SJSA1 (cell line): ENCODE data around the gene KIF26A. TPM values are rescaled to one million over a fixed set of nuclear protein-coding genes. Genes with fewer than 3 reads are reported as not detected.

Source experiments
- DNase-seq, 2 experiments: peaks; one replicate each; pipeline ENCODE4 v3.0.0-alpha.2; 2015 to 2020; ENCODE audit warnings: low spot score in 2 of 2, low read depth in 1 of 2
- H3K27ac ChIP-seq: fragments of 250-450 bp; sonication (Bioruptor Pico); 2 replicates; pipeline ENCODE4 v1.5.1; 2020; ENCODE audit warnings: mild to moderate bottlenecking, moderate library complexity
- H3K27me3 ChIP-seq: fragments of 250-450 bp; sonication (Bioruptor Pico); replicated peaks from 2 replicates; pipeline ENCODE4 v1.5.1; 2020; ENCODE audit warnings: mild to moderate bottlenecking, moderate library complexity
- H3K36me3 ChIP-seq: fragments of 250-450 bp; sonication (Bioruptor Pico); 2 replicates; pipeline ENCODE4 v1.5.1; 2020; ENCODE audit warnings: mild to moderate bottlenecking
- H3K4me1 ChIP-seq: fragments of 250-450 bp; sonication (Bioruptor Pico); replicated peaks from 2 replicates; pipeline ENCODE4 v1.6.1; 2021; ENCODE audit warnings: mild to moderate bottlenecking
- H3K4me3 ChIP-seq: fragments of 250-450 bp; sonication (Bioruptor Pico); 2 replicates; pipeline ENCODE4 v1.5.1; 2020; ENCODE audit warnings: mild to moderate bottlenecking
- H3K9me3 ChIP-seq: fragments of 250-450 bp; sonication (Bioruptor Pico); replicated peaks from 2 replicates; pipeline ENCODE4 v1.5.1; 2020; ENCODE audit warnings: mild to moderate bottlenecking
- total RNA-seq: library from RNA; depleted of rRNA; stranded (reverse); fragments of >200 nt; shearing (Covaris generic); gene quantifications from 2 replicates; pipeline ENCODE4 v1.2.3, GENCODE V29; 2014; rRNA removed

KIF26A gene
- total RNA-seq = 0.05 TPM in 1 of 2 replicates, not detected in the other

GRCh38 chr14:104138098-104138717 is at the start of gene KIF26A:
Gene KIF26A, plus strand, starts transcription at chr14:104138587. Its CDS starts 136 bp downstream, at chr14:104138723.
- peak in 1 of 2 experiments; percentile 6 for DNase-seq
- no peak within 1 kb of the TSS for H3K27ac ChIP-seq
- no peaks in the 10 kb centered on the region; the same call in 1 of the 2 replicates for H3K9me3 ChIP-seq
- peak within 1 kb of the TSS; percentile 3; the same call in 1 of the 2 replicates for H3K4me3 ChIP-seq
- H3K4me1 ChIP-seq = peaks cover 10% of the 10 kb centered on the region
- peaks cover 83% of the 10 kb centered on the region for H3K27me3 ChIP-seq
- H3K36me3 ChIP-seq = no peaks in the 10 kb centered on the region

- no peaks in the 10 kb centered on the region; the same call in 1 of the 2 replicates for H3K9me3 ChIP-seq
- no peaks in the 10 kb centered on the region for H3K27me3 ChIP-seq
- H3K4me3 ChIP-seq = no peak overlapping the region
- no peak overlapping the region for H3K27ac ChIP-seq
- no peaks in the 10 kb centered on the region for H3K36me3 ChIP-seq
- no peak for DNase-seq
- H3K4me1 ChIP-seq = no peaks in the 10 kb centered on the region
Observed at GRCh38 chr14:104090071-104090748, 48.2 kb upstream of the KIF26A start.

GRCh38 chr14:104091061-104091926 is 47.1 kb upstream of the KIF26A start:
- Histone ChIP-seq H3K9me3 (no peaks in the 10 kb centered on the region; the same call in 1 of the 2 replicates), H3K27ac (no peak overlapping the region), H3K4me3 (no peak overlapping the region), H3K36me3 (no peaks in the 10 kb centered on the region), H3K27me3 (no peaks in the 10 kb centered on the region), H3K4me1 (no peaks in the 10 kb centered on the region)
- no peak for DNase-seq

GRCh38 chr14:104091927-104092771 is 46.2 kb upstream of the KIF26A start:
- Histone ChIP-seq H3K9me3 (no peaks in the 10 kb centered on the region; the same call in 1 of the 2 replicates), H3K27ac (no peak overlapping the region)

GRCh38 chr14:104092931-104093365 is 45.4 kb upstream of the KIF26A start:
- Histone ChIP-seq H3K27me3 (no peaks in the 10 kb centered on the region), H3K27ac (no peak overlapping the region), H3K36me3 (no peaks in the 10 kb centered on the region), H3K4me1 (no peaks in the 10 kb centered on the region), H3K9me3 (no peaks in the 10 kb centered on the region; the same call in 1 of the 2 replicates), H3K4me3 (no peak overlapping the region)
- DNase-seq = no peak

More at GRCh38 chr14:104091927-104092771, 46.2 kb upstream of the KIF26A start:
- Histone ChIP-seq H3K36me3 (no peaks in the 10 kb centered on the region), H3K27me3 (no peaks in the 10 kb centered on the region), H3K4me1 (no peaks in the 10 kb centered on the region), H3K4me3 (no peak overlapping the region)
- no peak for DNase-seq

GRCh38 chr14:104093366-104094055 is 44.9 kb upstream of the KIF26A start:
- Histone ChIP-seq H3K36me3 (no peaks in the 10 kb centered on the region), H3K4me3 (no peak overlapping the region), H3K9me3 (no peaks in the 10 kb centered on the region; the same call in 1 of the 2 replicates)

GRCh38 chr14:104094056-104094708 is 44.2 kb upstream of the KIF26A start:
- Histone ChIP-seq H3K4me3 (no peak overlapping the region), H3K27ac (no peak overlapping the region), H3K4me1 (no peaks in the 10 kb centered on the region), H3K27me3 (no peaks in the 10 kb centered on the region), H3K36me3 (no peaks in the 10 kb centered on the region), H3K9me3 (no peaks in the 10 kb centered on the region; the same call in 1 of the 2 replicates)
- no peak for DNase-seq

More at GRCh38 chr14:104093366-104094055, 44.9 kb upstream of the KIF26A start:
- DNase-seq = no peak
- Histone ChIP-seq H3K27me3 (no peaks in the 10 kb centered on the region), H3K27ac (no peak overlapping the region), H3K4me1 (no peaks in the 10 kb centered on the region)

GRCh38 chr14:104094709-104095425 is 43.5 kb upstream of the KIF26A start:
- Histone ChIP-seq H3K36me3 (no peaks in the 10 kb centered on the region), H3K4me3 (no peak overlapping the region), H3K27ac (no peak overlapping the region), H3K27me3 (no peaks in the 10 kb centered on the region), H3K9me3 (no peaks in the 10 kb centered on the region; the same call in 1 of the 2 replicates), H3K4me1 (no peaks in the 10 kb centered on the region)
- DNase-seq = peak in 1 of 2 experiments; percentile 44

- DNase-seq = no peak
- Histone ChIP-seq H3K9me3 (no peaks in the 10 kb centered on the region; the same call in 1 of the 2 replicates), H3K4me3 (no peak overlapping the region), H3K27me3 (no peaks in the 10 kb centered on the region), H3K27ac (no peak overlapping the region), H3K36me3 (no peaks in the 10 kb centered on the region), H3K4me1 (no peaks in the 10 kb centered on the region)
Observed at GRCh38 chr14:104095426-104096310, 42.7 kb upstream of the KIF26A start.

- Histone ChIP-seq H3K4me3 (no peak overlapping the region), H3K27ac (no peak overlapping the region), H3K27me3 (no peaks in the 10 kb centered on the region), H3K4me1 (no peaks in the 10 kb centered on the region), H3K36me3 (no peaks in the 10 kb centered on the region), H3K9me3 (no peaks in the 10 kb centered on the region; the same call in 1 of the 2 replicates)
- no peak for DNase-seq
Observed at GRCh38 chr14:104096318-104096717, 42.1 kb upstream of the KIF26A start.
